HG02571 (cell line): ENCODE data around the gene ARNT2.

Source experiments
- ATAC-seq: cut with Tn5 transposase; IDR thresholded peaks from one replicate; pipeline ENCODE4 v1.9.1; 2021; ENCODE audit warnings: mild to moderate bottlenecking, moderate library complexity; ENCODE audit not compliant: unreplicated experiment

ARNT2 gene

DNA sequence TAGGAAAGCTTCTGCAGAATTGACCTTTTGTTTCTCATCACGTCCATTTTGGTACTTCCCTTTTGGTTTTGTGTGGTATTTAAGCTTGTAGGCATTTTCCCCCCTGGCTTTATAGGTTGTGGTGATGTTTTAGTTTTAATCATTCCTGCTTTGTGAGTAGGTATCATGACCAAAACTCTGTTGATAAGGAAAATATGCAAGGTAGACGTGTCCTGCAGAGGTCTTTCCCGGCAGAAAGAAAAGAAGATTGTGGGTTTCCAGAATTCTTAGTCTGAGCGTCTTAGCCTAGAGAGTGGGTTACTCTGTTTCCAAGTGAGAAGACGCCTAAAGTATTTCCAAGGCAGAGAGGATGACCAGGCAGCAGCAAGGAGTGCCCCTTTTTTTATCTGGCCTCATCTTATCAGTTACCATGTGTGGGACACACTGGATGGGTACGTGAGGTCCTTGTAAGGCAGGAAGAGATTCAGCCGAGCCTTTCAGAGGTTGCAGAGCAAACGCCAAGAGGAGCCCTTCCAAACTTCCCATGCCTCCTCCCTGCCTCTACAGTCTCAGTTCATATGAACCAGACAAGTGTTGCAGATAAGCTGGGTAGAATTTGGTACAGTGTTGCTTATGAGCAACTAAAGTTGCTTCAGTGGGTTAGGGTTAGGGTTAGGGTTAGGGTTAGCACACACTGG is 58.8 kb downstream of the ARNT2 start:
- ATAC-seq = no peak

DNA sequence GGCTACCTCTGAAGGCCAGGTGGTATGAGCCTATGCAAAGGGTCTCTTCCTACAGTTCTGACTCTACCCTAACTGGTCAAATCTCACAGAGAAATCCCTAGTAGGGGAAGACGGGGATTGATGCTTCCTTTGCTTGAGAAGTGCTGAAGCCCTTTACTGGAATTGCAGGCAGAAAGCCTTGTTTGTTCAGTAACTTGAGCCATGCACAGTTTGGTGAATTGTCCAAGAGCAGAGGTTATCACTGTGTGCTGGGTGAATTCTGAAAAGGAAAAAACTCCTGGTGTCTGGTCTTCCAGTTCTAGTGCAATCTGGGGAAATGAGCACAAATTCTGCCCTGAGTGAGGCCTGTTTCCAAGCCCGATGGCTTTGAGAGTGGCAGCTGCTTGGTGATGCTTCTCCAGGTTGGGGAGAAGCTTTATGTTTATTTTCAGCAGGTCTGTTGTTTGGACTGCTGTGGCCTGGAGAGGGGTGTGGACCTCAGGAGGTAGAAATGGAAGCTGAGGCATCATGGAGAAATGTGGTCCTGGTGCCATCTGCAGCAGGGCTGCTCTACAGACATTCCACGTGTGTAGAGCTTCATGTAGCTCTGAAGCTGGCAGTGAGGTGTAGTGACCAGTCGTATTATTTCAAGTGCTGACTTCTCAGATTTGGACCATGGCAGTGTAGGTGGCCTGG is 60.9 kb downstream of the ARNT2 start:
- no peak for ATAC-seq

DNA sequence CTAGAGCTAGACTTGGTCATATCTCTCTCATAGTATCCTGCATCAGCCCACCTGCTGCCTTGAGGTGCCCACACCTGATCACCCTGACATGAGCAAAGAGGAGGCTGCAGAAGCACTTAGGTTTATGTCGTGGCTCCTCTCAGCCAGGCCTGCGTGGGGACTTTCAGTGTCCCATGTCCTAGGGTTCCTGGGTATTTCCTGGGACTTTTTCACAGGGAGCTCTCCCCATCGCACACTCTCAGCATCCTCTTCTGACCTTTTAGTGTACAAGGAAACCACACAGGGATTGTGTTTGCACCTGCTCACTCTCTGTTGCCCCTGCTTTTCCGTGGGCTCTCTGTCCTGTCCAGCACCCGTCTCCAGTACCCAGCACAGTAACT is 61.4 kb downstream of the ARNT2 start:
- no peak for ATAC-seq

DNA sequence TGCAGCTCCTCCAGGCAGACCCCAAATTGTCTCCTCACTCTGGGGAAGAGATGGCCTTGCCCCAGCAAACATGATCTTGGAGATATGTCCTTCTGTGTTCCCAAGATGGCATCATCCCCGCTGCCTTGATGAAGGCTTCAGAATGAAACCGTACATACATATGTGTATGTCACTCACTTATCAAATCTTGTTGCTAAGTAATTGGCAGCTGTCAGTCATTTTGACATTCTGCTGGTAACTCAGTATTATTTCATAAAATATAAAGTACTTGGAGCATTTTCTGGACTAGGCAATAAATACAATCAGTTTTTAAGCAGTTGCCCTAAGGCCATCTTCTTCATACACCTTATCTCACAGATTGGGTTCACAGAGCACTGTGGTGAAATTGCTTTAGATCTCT is 62.4 kb downstream of the ARNT2 start:
- no peak for ATAC-seq

DNA sequence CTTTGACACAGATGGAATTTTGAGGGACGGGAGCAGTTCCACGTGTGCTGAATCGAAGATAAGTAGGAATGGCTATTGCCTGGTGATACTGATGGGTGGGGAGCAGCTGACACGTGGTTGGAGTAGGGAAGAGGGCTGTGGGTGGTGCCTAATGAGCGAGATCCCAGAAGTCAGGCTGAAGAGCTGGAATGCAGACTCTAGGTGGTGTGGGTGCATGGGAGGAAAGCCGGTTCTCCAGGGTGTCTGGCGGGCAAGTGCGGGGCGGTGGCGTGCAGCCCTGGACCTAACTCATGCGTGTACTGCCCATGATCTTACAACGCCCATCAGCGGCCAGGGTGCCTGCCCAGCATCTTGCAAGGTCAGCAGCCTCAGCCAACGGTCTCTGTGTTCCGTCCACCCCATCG is 63.1 kb downstream of the ARNT2 start:
- ATAC-seq = no peak

DNA sequence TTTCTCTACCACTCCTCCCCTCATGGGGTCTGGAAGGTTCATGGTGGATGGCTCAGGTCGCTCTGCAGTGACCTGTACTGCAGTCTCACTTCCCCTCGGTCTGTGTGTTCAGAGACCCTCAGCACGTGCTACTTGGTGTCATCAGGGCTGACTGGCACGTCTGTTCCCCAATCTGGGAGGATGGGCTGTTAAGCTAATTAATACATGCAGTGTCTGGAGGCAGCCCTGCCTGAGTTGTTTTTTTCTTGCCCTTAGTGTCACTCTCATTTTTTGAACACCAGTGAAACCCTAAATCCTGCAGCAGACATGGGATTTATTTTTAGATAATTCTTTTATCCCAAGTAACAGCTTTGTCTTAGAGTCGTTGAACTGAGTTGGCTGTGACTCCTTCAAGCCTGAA is 64.6 kb downstream of the ARNT2 start:
- ATAC-seq = no peak

DNA sequence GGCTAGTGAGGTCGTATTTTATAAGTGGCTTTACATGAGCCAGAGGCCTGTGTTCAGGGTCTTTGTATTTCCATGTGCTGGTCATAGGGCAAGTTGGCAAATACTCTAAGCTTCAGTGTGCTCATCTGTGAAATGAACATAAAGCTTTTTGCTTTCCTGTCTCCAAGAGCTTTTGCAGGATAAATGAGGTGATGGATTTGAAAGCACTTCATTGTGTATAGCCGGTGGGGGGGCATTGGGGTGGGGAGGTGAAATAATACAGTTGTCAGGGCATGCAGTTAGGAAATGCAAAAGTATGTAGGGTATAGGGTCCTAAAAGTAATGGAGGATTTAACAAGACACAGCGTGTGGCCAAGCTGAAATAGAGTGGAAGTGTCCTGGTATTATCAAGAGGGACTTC is 67.7 kb downstream of the ARNT2 start:
- no peak for ATAC-seq

DNA sequence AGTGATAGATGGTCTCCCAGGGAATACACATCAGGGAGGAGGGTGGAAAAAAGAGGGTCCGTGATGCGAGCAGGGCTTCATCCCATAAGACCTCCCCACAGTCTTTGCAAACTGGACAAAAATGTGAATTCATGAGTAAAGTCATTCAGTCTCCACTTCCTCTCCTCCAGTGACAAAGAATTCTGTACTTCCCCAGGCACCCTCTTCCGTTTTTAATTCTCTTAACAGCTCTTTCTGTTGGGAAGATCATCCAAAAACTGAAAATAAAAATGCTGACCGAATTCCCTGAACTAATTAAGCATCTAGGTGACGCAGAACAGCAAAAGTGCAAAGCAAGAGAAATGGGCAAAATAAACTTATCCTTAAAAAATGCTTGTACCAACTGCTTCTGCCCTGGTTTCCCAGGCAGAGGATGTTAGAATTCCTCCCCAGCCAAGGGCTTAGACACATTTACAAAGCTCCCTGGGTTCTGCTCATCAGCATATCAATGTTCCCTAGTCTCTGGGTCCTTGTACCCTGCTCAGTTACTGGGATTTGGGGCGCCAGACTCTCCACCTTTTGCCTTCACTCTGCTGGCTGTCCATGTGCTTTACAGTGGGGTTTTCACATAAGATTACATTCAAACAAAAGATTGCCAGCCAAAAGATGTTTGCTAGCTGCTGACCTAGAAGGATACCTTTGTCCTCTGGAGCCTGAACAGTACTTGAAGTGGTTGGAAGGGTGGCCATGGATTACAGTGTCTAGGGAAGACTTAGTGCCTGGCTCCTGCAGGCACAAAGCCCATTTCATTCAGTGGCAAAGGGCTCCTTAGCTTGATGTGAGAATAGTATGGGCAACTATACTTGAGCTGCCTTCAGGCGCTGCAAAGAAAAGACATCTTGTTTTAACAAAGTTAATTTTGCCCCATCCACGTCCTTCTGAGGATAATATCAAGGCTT is 69.4 kb downstream of the ARNT2 start:
- no peak for ATAC-seq

DNA sequence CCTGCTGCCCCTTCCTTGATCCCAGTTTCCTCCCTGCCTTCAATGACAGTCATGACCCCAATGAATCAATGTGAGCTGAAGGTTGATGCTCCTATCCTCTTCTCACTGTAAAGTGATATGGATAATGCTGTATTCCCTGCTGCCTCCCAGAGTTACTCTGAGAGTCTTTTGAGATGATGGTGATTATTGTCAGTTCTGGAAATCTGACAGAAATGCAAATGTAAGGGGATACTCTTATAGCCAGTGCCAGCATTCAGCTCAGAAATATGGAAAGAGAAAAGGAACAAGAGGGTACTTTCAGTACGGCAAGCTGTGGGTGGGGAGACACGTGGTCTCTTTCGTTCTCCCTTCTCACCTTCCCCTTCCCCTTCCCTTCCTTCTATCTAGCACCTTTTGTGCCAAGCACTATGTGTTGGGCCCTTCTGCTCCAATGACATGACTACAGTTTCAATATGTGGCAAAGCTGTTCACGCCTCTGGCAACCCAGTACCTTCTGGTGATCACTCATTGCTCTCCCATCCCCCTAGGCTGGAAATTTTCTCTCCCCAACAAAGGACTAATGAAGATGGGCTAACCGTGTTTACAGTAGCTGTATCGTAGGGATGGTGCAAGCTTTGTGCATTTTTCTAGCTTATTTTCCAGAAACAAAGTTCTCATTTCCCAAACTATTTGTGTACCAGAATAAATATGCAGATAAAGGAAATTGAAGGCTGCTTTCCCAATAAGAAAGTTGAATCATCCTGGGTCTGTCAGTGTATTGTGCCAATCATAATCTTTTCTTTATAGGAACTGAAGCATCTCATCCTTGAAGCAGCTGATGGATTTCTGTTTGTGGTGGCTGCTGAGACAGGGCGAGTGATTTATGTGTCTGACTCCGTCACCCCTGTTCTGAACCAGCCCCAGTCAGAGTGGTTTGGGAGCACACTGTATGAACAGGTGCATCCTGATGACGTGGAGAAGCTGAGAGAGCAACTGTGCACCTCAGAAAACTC is 70.3 kb downstream of the ARNT2 start:
- ATAC-seq = no peak

DNA sequence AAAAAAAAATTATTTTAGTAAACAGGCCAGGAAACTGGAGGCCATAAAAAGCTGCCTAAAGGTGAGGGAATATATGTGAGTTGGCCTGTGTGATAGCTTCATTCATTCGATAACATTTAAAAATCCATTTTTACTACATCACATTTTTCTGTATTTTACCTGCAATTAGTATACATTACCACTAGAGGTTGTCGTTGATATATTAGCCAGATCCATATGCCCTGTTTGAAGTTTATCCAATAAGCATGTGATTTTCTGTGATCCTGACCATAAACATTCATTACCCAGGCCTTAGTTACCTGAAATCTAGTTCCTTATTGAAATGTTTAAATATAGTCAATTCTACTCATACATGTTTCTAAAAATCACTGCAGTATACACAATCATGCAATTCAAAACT is 71.4 kb downstream of the ARNT2 start:
- ATAC-seq = no peak

DNA sequence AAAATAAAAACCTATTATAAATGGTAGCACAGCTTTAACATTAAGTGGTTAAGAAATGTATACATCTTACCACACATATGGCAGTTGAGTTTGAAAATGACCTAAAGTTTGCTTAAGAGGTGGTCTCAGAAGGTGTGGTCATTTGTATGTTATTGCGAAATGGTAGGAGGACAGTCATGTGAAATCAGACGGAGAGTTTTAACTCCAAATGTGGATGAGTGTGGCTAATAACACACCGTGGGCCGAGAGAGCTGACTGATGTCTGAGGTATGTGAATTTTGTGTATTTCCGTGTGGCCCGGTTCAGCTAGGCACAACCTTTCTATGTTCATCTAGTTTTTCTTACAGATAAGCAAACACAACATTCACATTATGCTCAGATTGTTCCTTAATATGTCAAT is 71.9 kb downstream of the ARNT2 start:
- no peak for ATAC-seq

DNA sequence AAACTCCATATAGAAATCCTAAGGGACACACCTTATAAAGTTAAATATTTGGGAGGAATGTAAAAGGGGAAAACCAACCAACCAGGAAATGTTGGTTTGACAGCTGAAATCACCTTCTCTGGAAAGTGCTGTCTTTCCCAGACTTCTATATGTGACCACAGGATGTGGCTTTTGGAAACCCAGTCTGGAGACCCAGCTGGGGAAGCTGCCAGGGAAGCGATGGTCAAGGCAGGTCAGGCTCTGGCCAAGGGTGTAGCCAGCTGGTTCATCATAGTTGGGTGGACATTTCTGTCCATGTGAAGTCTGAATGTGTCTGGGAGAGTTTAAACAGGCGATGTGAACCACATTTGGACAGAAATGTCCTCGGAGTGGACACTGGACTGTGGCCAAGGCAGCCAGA is 73.9 kb downstream of the ARNT2 start:
- ATAC-seq = no peak

DNA sequence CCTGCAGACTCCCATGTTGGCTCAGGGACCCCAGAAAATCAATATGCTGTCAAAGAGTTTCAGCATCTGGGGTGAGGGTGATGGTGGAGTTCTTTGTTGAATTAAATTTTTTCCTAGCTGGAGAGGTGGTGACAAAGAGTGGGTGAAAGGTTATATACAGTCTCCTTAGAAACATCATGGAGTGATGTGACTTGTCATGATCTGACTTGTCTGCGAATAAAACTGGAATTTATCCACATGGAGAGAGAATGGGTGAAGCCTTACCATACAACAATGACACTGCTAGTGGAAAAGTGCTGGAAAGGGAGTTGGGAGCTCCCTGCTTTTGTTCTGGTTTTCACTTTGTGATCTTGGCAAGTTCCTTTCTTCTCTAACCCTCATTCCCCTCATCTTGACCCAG is 75.0 kb downstream of the ARNT2 start:
- ATAC-seq = no peak

DNA sequence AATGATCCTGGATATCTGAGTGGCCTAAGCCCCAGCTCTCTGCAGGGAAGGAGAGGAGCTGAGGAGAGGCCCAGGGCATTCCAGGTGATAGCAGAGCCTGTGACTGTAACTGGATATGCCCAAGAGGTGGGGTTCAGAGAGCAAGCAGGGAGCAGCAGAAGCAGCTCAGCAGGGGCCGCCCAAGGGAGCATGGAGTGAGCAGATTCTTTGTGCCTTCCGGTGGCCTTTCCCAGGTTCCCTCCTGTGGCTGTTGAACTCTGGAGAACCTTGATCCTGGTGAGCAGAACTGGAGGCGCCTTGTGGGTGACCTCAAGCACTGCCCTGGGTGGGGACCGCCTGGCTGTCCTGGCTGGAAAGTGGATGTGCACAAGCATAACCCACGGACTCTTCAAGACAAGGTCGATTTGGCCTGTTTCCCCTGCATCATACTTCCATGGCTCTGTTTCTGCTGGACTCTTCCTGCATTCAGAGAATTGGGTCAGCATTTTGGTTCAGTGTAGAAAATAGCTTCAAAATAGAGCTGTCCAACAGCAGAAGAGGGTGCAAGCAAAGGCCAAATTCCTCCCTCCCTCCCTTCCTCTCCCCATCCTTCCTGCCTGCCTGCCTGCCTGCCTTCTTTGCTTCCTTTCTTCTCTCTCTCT is 76.1 kb downstream of the ARNT2 start:
- no peak for ATAC-seq

DNA sequence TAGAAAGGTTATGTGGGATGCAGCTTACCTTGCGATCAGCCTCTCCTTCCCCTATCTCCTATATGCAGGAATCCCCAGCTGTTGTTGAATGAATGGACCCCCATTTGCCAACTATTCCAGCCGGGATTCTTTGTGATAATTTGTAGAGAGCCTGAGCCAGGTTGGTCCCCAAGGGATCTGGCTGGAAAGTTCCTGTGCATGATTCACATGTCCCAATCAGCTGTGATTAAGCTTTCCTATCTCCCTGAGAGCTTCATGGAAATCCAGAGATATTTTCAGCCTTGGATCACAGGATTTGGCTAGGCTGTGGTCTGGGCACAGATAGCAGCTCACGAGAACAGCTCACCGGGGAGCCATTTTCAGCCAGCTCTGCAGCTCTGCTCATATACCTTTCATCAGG is 76.7 kb downstream of the ARNT2 start:
- ATAC-seq = no peak

DNA sequence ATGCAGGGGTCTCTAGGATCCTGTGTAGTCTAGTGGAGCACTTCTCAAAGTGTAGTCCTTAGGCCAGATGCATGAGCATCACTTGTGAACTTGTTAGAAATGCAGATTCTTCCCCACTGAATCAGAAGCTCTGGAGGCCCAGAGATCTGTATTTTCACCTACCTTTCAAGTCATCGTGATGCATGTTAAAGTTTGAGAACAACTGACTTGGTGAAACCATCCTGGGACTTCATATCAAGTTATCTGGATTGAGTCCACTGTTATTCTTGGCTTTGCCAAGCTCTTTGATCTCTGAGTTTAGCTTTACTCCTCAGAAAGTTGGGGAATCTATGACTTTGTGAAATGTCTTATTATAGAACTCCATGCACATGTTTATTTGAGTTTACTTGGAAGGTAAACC is 78.5 kb downstream of the ARNT2 start:
- ATAC-seq = no peak

DNA sequence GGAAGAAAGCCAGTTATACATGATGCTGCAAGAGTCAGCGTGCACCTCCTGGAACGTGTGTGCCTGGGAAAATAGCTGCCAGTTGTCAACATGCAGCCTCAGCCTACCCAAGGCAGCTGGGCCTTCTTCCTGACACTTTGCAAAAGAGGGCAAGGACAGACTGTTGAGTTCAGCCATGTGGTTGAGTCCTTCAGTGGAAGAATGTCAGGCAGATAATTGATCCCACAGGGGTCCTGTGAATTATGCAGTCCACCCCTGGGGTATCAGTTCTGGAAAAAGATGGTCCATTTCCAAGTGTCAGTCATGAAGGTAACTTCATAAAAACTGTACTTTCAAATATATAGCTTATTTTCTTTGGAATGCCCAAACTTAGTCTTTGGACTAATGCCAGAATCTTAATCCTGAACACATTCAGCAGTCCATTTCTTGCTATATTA is 79.6 kb downstream of the ARNT2 start:
- ATAC-seq = no peak

DNA sequence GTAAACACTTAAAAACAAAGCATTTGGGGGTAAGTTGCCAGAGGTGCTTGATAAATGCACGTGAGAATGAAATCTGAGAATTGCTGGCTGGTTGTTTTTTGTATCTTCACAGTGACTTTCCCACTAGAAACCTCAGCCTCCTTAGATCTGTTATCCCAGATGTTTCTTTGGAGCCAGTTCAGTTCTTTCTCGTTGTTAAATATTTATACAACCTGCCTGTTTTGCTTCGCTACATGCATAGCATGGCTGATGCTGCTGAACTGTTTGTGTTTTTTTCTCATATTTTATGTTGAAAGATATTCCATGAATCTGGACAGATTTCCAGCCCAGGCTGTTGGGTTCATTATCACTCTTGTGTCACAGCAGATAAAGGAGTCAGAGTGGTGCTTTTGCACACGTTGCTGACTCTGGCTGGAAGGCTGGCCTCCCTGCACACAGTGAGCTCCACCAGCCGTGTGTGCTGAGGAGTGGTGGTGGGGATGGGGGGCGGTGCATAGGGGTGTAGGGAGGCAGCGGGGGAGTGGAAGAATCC is 80.2 kb downstream of the ARNT2 start:
- ATAC-seq = no peak

DNA sequence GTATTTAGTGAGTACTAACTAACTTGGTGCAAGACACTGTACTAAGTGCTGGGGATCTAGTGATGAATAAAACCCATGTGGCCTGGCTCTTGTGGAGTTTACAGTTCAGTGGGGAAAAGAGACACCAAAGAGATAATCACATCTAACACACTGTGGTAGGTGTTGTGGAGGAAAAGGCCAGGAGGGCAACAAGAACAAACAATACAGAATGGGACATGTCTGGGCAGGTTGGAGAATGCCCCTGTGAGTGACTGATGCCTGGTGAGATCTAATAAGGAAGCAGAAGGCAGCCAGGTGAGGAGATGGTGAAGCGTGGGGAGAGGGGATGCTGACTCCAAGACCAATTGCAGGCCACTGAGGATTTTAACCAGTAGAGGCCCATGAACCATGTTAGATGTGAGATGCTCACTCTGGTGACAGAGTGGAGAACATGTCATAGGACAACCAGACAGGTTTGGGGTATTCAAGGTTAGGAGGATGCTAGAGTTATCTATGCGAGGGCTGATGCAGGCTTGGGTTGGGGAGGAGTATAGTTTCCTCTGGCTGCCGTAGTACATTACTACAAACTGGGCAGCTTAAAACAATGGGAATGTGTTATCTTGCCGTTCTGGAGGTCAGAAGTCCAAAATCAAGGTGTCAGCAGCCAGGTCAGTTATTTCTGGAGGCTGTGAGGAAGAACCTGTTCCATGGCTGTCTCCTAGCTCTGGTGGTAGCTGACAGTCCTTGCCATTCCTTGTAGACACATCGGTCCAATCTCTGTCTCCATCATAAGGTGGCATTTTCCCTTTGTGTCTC is 81.4 kb downstream of the ARNT2 start:
- ATAC-seq = no peak
